ENCODE measurements around the gene SACS. TPM values are rescaled to one million over a fixed set of nuclear protein-coding genes. Genes with fewer than 3 reads are reported as not detected.

Gene SACS
- total RNA-seq, 2 donors from 2014 or later, result 36.8 to 47.6 TPM

DNA sequence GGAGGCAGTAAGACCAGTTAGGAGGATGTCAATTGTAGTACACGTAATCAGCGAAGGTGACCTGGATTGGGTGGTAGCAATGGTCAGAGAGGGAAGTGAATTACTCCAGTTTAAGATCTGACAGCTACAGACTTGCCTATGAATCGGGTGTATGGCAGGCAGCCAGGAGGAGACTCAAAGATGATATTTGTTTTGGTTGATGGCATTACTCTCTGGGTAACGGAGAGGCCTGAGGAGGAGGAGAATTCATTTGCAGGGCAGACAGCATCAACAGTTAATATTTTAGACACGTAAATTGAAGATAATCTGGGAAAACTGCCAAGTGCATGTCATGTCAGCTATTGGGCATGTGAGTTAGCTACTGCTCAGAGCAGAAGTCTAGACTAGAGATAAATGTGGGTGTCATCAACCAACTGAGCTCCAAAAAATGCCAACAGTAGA lies 143.6 kb downstream of the SACS start:
- DNase-seq (ENCODE audit: low spot score) (no peak), ATAC-seq (ENCODE audit: insufficient number of reproducible peaks, low FRiP score, low read depth) (no peak)
- Histone ChIP-seq H3K36me3 (no peaks in the 10 kb centered on the region), H3K27me3 (replicated peaks; ENCODE audit: insufficient read depth) (no peaks in the 10 kb centered on the region), H3K9me3 (no peaks in the 10 kb centered on the region), H3K4me3 (no peak overlapping the region), H3K27ac (no peak overlapping the region), H3K4me1 (ENCODE audit: control insufficient read depth in 1 of 2, low read depth in 2 of 2) (peaks cover 15 to 29% of the 10 kb centered on the region in 2 donors)
- TF ChIP-seq CTCF (IDR thresholded peaks at IDR 0.05), result no peak

- no peaks in the 10 kb centered on the region for H3K27me3 ChIP-seq (replicated peaks; ENCODE audit: insufficient read depth)
- H3K4me1 ChIP-seq (ENCODE audit: control insufficient read depth in 1 of 2, low read depth in 2 of 2), result peaks cover 15 to 29% of the 10 kb centered on the region in 2 donors
- no peak overlapping the region for H3K27ac ChIP-seq
- no peak for DNase-seq (ENCODE audit: low spot score)
- TF ChIP-seq CTCF (IDR thresholded peaks at IDR 0.05), result no peak
- H3K36me3 ChIP-seq, result no peaks in the 10 kb centered on the region
- peak overlapping the region; percentile 43 for H3K4me3 ChIP-seq
- no peaks in the 10 kb centered on the region for H3K9me3 ChIP-seq
- no peak for ATAC-seq (ENCODE audit: insufficient number of reproducible peaks, low FRiP score, low read depth)
Measured at GRCh38 chr13:23288995-23289394, 144.5 kb downstream of the SACS start.

DNA sequence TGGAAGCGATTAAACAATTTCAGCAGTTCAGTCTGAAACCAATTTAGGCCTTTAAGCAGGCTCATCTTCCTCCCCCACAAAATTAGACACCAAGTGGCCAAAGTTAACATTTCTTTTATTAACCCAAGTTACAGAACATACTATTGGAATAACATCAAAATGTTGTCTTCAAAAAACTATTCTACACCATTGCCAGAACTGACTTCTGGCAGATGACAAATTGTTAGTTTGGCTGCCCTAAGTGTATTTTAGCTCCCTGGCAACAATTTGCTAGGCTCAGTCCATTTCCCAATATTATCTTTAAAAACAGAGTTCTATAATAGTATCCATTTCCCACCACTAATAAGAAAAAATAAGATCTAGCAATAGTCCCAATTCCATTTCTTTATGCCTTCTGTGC lies 144.9 kb downstream of the SACS start:
- H3K36me3 ChIP-seq, result no peaks in the 10 kb centered on the region

DNA sequence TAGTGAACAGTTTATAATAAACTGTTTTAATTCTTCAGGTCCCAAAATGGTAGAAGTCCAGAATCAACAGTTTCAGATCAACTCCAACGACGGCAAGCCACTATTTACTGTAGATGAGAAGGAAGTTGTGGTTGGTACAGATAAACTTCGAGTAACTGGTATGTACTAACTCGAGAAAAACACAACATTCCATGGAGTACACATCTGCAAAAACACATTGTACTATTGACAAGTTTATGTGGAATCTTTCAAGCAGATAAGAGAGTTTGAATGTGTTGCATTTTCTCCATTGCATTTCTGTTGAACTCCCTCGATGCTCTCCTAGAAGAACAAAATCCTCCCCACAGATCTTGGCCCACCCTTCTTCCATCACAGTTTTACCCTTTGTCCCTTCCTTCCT lies 154.2 kb downstream of the SACS start:
- no peak for DNase-seq (ENCODE audit: low spot score)
- ATAC-seq (ENCODE audit: insufficient number of reproducible peaks, low FRiP score, low read depth), result no peak
- Histone ChIP-seq H3K36me3 (no peaks in the 10 kb centered on the region), H3K4me1 (ENCODE audit: control insufficient read depth in 1 of 2, low read depth in 2 of 2) (no peaks in the 10 kb centered on the region), H3K9me3 (no peaks in the 10 kb centered on the region), H3K4me3 (no peak overlapping the region), H3K27me3 (replicated peaks; ENCODE audit: insufficient read depth) (no peaks in the 10 kb centered on the region), H3K27ac (no peak overlapping the region)
- no peak for TF ChIP-seq CTCF (IDR thresholded peaks at IDR 0.05)

More for the DNA sequence above, 144.9 kb downstream of the SACS start:
- peaks cover 15 to 29% of the 10 kb centered on the region in 2 donors for H3K4me1 ChIP-seq (ENCODE audit: control insufficient read depth in 1 of 2, low read depth in 2 of 2)
- H3K27ac ChIP-seq, result peak overlapping the region in 1 of 2 donors; percentile 6
- no peak for DNase-seq (ENCODE audit: low spot score)
- H3K27me3 ChIP-seq (replicated peaks; ENCODE audit: insufficient read depth), result no peaks in the 10 kb centered on the region
- peak; percentile 24 for TF ChIP-seq CTCF (IDR thresholded peaks at IDR 0.05)
- peak; percentile 36 for ATAC-seq (ENCODE audit: insufficient number of reproducible peaks, low FRiP score, low read depth)
- no peaks in the 10 kb centered on the region for H3K9me3 ChIP-seq
- peak overlapping the region; percentile 43 for H3K4me3 ChIP-seq

Other genes starting within 250 kb of the SACS start
- gene TNFRSF19, start 136.7 kb upstream of the SACS start, total RNA-seq, result 1 to 10 TPM; 1.4 to 7.6 TPM

Data from thoracic aorta (tissue), 2 donors.